ENCODE data around the gene MUS81.

Gene MUS81

GRCh38 chr11:65854161-65854592 lies 6.1 kb upstream of the MUS81 start:
- H3K79me2 ChIP-seq (ENCODE audit: insufficient read depth, low read length) = peaks cover 41% of the 10 kb centered on the region
- H3K4me1 ChIP-seq (ENCODE audit: insufficient read depth, low read length) = peaks cover 28% of the 10 kb centered on the region
- peaks cover 69% of the 10 kb centered on the region for H4K20me1 ChIP-seq (ENCODE audit: insufficient read depth, low read length)
- H3K36me3 ChIP-seq (ENCODE audit: insufficient read depth, low read length) = peaks cover 63% of the 10 kb centered on the region
- H2AFZ ChIP-seq (ENCODE audit: low read depth, low read length) = no peak overlapping the region
- no peaks in the 10 kb centered on the region for H3K27me3 ChIP-seq (ENCODE audit: insufficient read depth, low read length, poor library complexity)
- ATAC-seq (ENCODE audit: insufficient read depth, low read depth) (no peak), DNase-seq (peak; percentile 6)
- TF ChIP-seq EZH2 (IDR thresholded peaks at IDR 0.05; ENCODE audit: borderline replicate concordance, low read depth, low read length, severe bottlenecking) (no peak), CTCF (IDR thresholded peaks at IDR 0.05; ENCODE audit: borderline replicate concordance, extremely low read depth, low read length, poor library complexity, severe bottlenecking) (no peak)
- H3K27ac ChIP-seq (ENCODE audit: low read length) = no peak overlapping the region
- no peak overlapping the region for H3K4me2 ChIP-seq (ENCODE audit: insufficient read depth, low read length)
- H3K9ac ChIP-seq (ENCODE audit: low read depth, low read length) = no peak overlapping the region
- H3K9me3 ChIP-seq (ENCODE audit: insufficient read depth, low read length, severe bottlenecking) = no peaks in the 10 kb centered on the region
- no peak overlapping the region for H3K4me3 ChIP-seq (ENCODE audit: low read depth in 1 of 2, low read length in 2 of 2)

DNA sequence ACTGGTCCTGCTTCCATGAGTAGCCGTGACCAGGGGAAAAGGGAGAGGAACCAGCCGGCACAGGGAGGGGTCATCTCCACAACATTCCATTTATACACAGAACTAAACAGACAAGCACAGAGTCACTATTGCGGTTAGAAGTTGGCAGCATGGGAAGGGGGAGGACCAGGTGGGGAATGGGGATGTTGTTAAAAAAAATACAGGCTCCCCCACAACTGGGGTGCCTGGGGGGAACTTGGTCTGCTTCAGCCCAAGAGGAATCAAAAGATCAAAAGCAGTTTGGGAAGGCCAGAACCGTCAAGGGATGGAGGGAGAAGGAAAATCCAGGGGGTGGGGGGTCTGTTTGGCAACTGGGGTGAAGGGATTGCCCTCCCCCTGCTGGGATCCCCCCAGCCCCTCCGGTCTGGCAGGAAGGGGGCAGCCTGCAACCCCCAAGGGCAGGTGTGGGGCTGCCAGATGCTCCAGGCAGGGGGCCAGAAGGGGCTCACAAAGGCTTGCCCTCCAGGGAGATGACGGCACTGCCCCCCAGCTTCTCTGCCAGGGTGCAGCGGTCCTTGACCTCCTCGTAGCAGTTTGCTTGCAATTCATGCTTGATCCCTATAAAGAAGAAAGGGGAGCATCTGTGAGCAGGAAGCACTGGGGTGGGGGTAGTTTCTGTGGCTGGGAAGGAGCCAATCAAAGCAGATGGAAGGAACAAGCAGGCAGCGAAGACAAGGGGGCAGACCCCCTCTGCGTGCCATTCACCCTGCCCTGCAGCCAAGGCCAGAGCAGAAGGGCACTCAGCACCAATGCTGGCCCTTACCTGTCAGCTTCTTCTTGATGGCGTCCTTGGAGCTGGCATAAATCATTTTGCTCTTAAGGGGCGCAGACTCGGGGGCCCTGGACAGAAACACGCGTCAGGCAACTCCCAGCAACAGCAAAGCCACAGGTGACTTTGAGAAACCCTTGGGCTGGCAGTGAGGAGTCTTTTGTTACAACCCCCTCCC lies 5.1 kb upstream of the MUS81 start:
- ATAC-seq (ENCODE audit: insufficient read depth, low read depth) (no peak), DNase-seq (peak; percentile 6)
- Histone ChIP-seq H3K4me3 (ENCODE audit: low read depth in 1 of 2, low read length in 2 of 2) (no peak overlapping the region), H3K9ac (ENCODE audit: low read depth, low read length) (no peak overlapping the region), H3K4me2 (ENCODE audit: insufficient read depth, low read length) (peak overlapping the region; percentile 72; the same call in 1 of the 2 replicates), H3K27me3 (ENCODE audit: insufficient read depth, low read length, poor library complexity) (no peaks in the 10 kb centered on the region), H3K9me3 (ENCODE audit: insufficient read depth, low read length, severe bottlenecking) (no peaks in the 10 kb centered on the region), H3K79me2 (ENCODE audit: insufficient read depth, low read length) (peaks cover 43% of the 10 kb centered on the region), H3K4me1 (ENCODE audit: insufficient read depth, low read length) (peaks cover 33% of the 10 kb centered on the region), H3K36me3 (ENCODE audit: insufficient read depth, low read length) (peaks cover 63% of the 10 kb centered on the region), H4K20me1 (ENCODE audit: insufficient read depth, low read length) (peaks cover 69% of the 10 kb centered on the region), H3K27ac (ENCODE audit: low read length) (no peak overlapping the region), H2AFZ (ENCODE audit: low read depth, low read length) (no peak overlapping the region)
- no peak for TF ChIP-seq CTCF (IDR thresholded peaks at IDR 0.05; ENCODE audit: borderline replicate concordance, extremely low read depth, low read length, poor library complexity, severe bottlenecking)
- TF ChIP-seq EZH2 (IDR thresholded peaks at IDR 0.05; ENCODE audit: borderline replicate concordance, low read depth, low read length, severe bottlenecking) = no peak

DNA sequence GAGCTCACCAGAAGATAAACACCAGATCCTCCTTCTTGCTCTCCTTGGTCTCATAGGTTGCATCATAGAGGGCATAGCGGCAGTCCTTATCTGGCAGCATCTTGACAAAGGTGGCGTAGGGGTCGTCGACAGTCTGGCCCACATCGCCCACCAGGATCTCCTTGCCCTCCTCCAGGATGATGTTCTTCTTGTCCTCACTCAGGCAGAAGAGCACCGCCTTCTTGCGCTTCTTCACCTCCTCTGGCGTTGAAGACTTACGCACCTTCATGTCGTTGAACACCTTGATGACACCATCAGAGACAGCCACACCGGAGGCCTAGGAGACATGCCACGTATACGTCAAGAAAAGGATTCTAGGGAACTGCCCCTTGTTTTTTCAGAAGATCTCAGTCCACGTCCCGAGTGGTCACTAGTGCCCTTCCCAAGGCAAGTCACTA lies 4.3 kb upstream of the MUS81 start:
- DNase-seq (peak; percentile 2), ATAC-seq (ENCODE audit: insufficient read depth, low read depth) (no peak)
- H3K4me3 ChIP-seq (ENCODE audit: low read depth in 1 of 2, low read length in 2 of 2) = peak overlapping the region; percentile 50 to 72; a peak in 3 of 4 replicates
- peak overlapping the region; percentile 84; the same call in 1 of the 2 replicates for H3K27ac ChIP-seq (ENCODE audit: low read length)
- peaks cover 68% of the 10 kb centered on the region for H3K36me3 ChIP-seq (ENCODE audit: insufficient read depth, low read length)
- H2AFZ ChIP-seq (ENCODE audit: low read depth, low read length) = no peak overlapping the region
- peak overlapping the region; percentile 86 for H3K9ac ChIP-seq (ENCODE audit: low read depth, low read length)
- no peaks in the 10 kb centered on the region for H3K9me3 ChIP-seq (ENCODE audit: insufficient read depth, low read length, severe bottlenecking)
- peaks cover 50% of the 10 kb centered on the region for H3K79me2 ChIP-seq (ENCODE audit: insufficient read depth, low read length)
- no peak for TF ChIP-seq CTCF (IDR thresholded peaks at IDR 0.05; ENCODE audit: borderline replicate concordance, extremely low read depth, low read length, poor library complexity, severe bottlenecking)
- no peak for TF ChIP-seq EZH2 (IDR thresholded peaks at IDR 0.05; ENCODE audit: borderline replicate concordance, low read depth, low read length, severe bottlenecking)
- H3K4me1 ChIP-seq (ENCODE audit: insufficient read depth, low read length) = peaks cover 34% of the 10 kb centered on the region
- H4K20me1 ChIP-seq (ENCODE audit: insufficient read depth, low read length) = peaks cover 68% of the 10 kb centered on the region
- no peaks in the 10 kb centered on the region for H3K27me3 ChIP-seq (ENCODE audit: insufficient read depth, low read length, poor library complexity)
- peak overlapping the region; percentile 72 for H3K4me2 ChIP-seq (ENCODE audit: insufficient read depth, low read length)
